Measurements from ENCODE around the gene WDR45.

DNA sequence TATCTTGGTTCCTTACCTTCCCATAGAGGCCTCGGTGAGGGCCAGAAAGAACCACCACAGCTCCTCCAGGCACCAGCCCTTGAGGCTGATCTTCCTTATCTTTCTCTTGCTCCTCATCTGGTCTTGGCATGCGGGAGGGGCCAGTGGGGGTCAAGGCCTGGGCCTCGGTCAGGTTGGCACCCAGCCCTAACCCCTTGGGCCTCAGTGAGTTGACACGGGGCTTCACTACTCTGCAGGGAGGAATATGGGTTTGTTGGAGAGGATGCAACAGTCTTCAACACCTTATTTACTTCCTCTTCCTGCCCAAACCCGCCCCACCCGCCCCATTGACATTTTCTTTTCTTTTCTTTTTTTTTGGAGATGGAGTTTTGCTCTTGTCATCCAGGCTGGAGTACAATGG, 37.9 kb upstream of the WDR45 start:
- TF ChIP-seq, protein P1, sequence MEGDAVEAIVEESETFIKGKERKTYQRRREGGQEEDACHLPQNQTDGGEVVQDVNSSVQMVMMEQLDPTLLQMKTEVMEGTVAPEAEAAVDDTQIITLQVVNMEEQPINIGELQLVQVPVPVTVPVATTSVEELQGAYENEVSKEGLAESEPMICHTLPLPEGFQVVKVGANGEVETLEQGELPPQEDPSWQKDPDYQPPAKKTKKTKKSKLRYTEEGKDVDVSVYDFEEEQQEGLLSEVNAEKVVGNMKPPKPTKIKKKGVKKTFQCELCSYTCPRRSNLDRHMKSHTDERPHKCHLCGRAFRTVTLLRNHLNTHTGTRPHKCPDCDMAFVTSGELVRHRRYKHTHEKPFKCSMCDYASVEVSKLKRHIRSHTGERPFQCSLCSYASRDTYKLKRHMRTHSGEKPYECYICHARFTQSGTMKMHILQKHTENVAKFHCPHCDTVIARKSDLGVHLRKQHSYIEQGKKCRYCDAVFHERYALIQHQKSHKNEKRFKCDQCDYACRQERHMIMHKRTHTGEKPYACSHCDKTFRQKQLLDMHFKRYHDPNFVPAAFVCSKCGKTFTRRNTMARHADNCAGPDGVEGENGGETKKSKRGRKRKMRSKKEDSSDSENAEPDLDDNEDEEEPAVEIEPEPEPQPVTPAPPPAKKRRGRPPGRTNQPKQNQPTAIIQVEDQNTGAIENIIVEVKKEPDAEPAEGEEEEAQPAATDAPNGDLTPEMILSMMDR (IDR thresholded peaks at IDR 0.05), result no peak
- TF ChIP-seq, protein P2, sequence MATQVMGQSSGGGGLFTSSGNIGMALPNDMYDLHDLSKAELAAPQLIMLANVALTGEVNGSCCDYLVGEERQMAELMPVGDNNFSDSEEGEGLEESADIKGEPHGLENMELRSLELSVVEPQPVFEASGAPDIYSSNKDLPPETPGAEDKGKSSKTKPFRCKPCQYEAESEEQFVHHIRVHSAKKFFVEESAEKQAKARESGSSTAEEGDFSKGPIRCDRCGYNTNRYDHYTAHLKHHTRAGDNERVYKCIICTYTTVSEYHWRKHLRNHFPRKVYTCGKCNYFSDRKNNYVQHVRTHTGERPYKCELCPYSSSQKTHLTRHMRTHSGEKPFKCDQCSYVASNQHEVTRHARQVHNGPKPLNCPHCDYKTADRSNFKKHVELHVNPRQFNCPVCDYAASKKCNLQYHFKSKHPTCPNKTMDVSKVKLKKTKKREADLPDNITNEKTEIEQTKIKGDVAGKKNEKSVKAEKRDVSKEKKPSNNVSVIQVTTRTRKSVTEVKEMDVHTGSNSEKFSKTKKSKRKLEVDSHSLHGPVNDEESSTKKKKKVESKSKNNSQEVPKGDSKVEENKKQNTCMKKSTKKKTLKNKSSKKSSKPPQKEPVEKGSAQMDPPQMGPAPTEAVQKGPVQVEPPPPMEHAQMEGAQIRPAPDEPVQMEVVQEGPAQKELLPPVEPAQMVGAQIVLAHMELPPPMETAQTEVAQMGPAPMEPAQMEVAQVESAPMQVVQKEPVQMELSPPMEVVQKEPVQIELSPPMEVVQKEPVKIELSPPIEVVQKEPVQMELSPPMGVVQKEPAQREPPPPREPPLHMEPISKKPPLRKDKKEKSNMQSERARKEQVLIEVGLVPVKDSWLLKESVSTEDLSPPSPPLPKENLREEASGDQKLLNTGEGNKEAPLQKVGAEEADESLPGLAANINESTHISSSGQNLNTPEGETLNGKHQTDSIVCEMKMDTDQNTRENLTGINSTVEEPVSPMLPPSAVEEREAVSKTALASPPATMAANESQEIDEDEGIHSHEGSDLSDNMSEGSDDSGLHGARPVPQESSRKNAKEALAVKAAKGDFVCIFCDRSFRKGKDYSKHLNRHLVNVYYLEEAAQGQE (IDR thresholded peaks at IDR 0.05; ENCODE audit: insufficient read depth in 1 of 2, low read depth in 2 of 2, low read length in 1 of 2), result no peak
- no peak for TF ChIP-seq SIN3A (IDR thresholded peaks at IDR 0.05; ENCODE audit: borderline replicate concordance, insufficient read depth, low read depth, low read length)
